Measurements from ENCODE around the gene ALOX12.
"Not testable (repeated sequence)": the region's sequence is repeated elsewhere in the genome, so short reads cannot be mapped to it uniquely, and the experiment has no call there.

Gene ALOX12

GRCh38 chr17:6995500-6996255, at the start of gene ALOX12:
Gene ALOX12, plus strand, starts transcription at chr17:6996049. Its CDS starts 69 bp downstream, at chr17:6996118.
- DNase-seq (ENCODE audit: low read depth in 4 of 4, low spot score in 1 of 4), result no peak

- DNase-seq (ENCODE audit: low read depth in 4 of 4, low spot score in 1 of 4), result no peak
Measured at GRCh38 chr17:6947745-6948144, 48.1 kb upstream of the ALOX12 start.

GRCh38 chr17:6948562-6948961, 47.3 kb upstream of the ALOX12 start:
- no peak for DNase-seq (ENCODE audit: low read depth in 4 of 4, low spot score in 1 of 4)

GRCh38 chr17:6948976-6949375, 46.9 kb upstream of the ALOX12 start:
- no peak for DNase-seq (ENCODE audit: low read depth in 4 of 4, low spot score in 1 of 4)

- not testable (repeated sequence) for DNase-seq (ENCODE audit: low read depth in 4 of 4, low spot score in 1 of 4)
Measured at GRCh38 chr17:6950938-6951337, 44.9 kb upstream of the ALOX12 start.

GRCh38 chr17:6953689-6954088, 42.2 kb upstream of the ALOX12 start:
- DNase-seq (ENCODE audit: low read depth in 4 of 4, low spot score in 1 of 4), result no peak

- DNase-seq (ENCODE audit: low read depth in 4 of 4, low spot score in 1 of 4), result no peak
Measured at GRCh38 chr17:6959700-6960099, 36.1 kb upstream of the ALOX12 start.

GRCh38 chr17:6969323-6969726, 26.5 kb upstream of the ALOX12 start:
- no peak for DNase-seq (ENCODE audit: low read depth in 4 of 4, low spot score in 1 of 4)

- DNase-seq (ENCODE audit: low read depth in 4 of 4, low spot score in 1 of 4), result no peak
Measured at GRCh38 chr17:6970992-6971391, 24.9 kb upstream of the ALOX12 start.

- DNase-seq (ENCODE audit: low read depth in 4 of 4, low spot score in 1 of 4), result not testable (repeated sequence)
Measured at GRCh38 chr17:6979440-6979839, 16.4 kb upstream of the ALOX12 start.

GRCh38 chr17:6981426-6981825, 14.4 kb upstream of the ALOX12 start:
- DNase-seq (ENCODE audit: low read depth in 4 of 4, low spot score in 1 of 4), result no peak

GRCh38 chr17:6985266-6985665, 10.6 kb upstream of the ALOX12 start:
- no peak for DNase-seq (ENCODE audit: low read depth in 4 of 4, low spot score in 1 of 4)

GRCh38 chr17:6986676-6987075, 9.2 kb upstream of the ALOX12 start:
- no peak for DNase-seq (ENCODE audit: low read depth in 4 of 4, low spot score in 1 of 4)

- DNase-seq (ENCODE audit: low read depth in 4 of 4, low spot score in 1 of 4), result no peak
Measured at GRCh38 chr17:6989779-6990178, 6.1 kb upstream of the ALOX12 start.

- not testable (repeated sequence) for DNase-seq (ENCODE audit: low read depth in 4 of 4, low spot score in 1 of 4)
Measured at GRCh38 chr17:6993613-6994056, 2.2 kb upstream of the ALOX12 start.

GRCh38 chr17:6994118-6994598, 1.7 kb upstream of the ALOX12 start:
- no peak for DNase-seq (ENCODE audit: low read depth in 4 of 4, low spot score in 1 of 4)

- no peak for DNase-seq (ENCODE audit: low read depth in 4 of 4, low spot score in 1 of 4)
Measured at GRCh38 chr17:6994666-6995256, 1.1 kb upstream of the ALOX12 start.

- no peak for DNase-seq (ENCODE audit: low read depth in 4 of 4, low spot score in 1 of 4)
Measured at GRCh38 chr17:6996256-6997011, 585 bp downstream of the ALOX12 start.

GRCh38 chr17:6997171-6997570, 1.3 kb downstream of the ALOX12 start:
- DNase-seq (ENCODE audit: low read depth in 4 of 4, low spot score in 1 of 4), result no peak

- DNase-seq (ENCODE audit: low read depth in 4 of 4, low spot score in 1 of 4), result no peak
Measured at GRCh38 chr17:6998855-6999508, 3.1 kb downstream of the ALOX12 start.

- DNase-seq (ENCODE audit: low read depth in 4 of 4, low spot score in 1 of 4), result no peak
Measured at GRCh38 chr17:7001318-7001961, 5.6 kb downstream of the ALOX12 start.

Measured in stimulated activated CD4-positive, alpha-beta T cell treated with anti-CD3 and anti-CD28 coated beads, Interleukin-1b, Interleukin-23, amount 100 ng/mL, for 24 hours (primary cell).